Loucy (cell line): ENCODE results near the gene RAB5A.

Source experiments
- EZH2phosphoT487 ChIP-seq: fragments of 200-600 bp; IDR thresholded peaks from 2 replicates; pipeline ENCODE4 v1.6.1; 2018; ENCODE audit warnings: antibody characterized with exemption, mild to moderate bottlenecking, moderate library complexity, borderline replicate concordance
- TF ChIP-seq, protein P1 (sequence below): fragments of 200-600 bp; sonication (generic); conservative IDR thresholded peaks from 2 replicates; pipeline ENCODE4 v1.5.1; 2014; ENCODE audit warnings: mild to moderate bottlenecking, antibody characterized with exemption, low read length

DNA sequence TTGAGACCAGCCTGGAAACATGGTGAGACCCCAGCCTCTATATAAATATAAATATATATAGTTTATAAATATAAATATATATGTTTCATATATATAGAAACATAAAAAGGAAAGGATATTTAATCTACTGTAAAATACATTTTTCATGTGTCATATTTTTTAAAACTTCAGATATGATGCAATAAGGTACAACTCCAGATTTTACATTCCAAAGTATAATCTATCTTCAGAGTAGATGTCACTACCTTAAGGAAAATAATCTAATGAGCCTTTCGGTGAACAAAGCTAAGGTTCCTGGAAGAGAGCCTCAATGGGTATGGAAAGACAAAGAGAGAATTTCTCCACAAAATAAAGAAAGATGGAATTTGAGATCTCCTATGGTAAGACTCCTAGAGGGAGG lies 29.7 kb upstream of the RAB5A start:
- TF ChIP-seq, protein P1, sequence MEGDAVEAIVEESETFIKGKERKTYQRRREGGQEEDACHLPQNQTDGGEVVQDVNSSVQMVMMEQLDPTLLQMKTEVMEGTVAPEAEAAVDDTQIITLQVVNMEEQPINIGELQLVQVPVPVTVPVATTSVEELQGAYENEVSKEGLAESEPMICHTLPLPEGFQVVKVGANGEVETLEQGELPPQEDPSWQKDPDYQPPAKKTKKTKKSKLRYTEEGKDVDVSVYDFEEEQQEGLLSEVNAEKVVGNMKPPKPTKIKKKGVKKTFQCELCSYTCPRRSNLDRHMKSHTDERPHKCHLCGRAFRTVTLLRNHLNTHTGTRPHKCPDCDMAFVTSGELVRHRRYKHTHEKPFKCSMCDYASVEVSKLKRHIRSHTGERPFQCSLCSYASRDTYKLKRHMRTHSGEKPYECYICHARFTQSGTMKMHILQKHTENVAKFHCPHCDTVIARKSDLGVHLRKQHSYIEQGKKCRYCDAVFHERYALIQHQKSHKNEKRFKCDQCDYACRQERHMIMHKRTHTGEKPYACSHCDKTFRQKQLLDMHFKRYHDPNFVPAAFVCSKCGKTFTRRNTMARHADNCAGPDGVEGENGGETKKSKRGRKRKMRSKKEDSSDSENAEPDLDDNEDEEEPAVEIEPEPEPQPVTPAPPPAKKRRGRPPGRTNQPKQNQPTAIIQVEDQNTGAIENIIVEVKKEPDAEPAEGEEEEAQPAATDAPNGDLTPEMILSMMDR: no peak
- no peak for TF ChIP-seq EZH2phosphoT487
